SK-N-SH (cell line): ENCODE data around the gene FLYWCH1.

Source experiments
- CHD2 ChIP-seq: fragments of 150-350 bp; IDR thresholded peaks from 2 replicates; pipeline ENCODE4 v1.6.1; 2018; ENCODE audit warnings: low read length; ENCODE audit not compliant: partially characterized antibody
- CTCF ChIP-seq: fragments of 200-600 bp; sonication (generic); IDR thresholded peaks from 2 replicates; pipeline ENCODE4 v1.6.1; 2017; ENCODE audit warnings: antibody characterized with exemption, mild to moderate bottlenecking, moderate library complexity
- ELF1 ChIP-seq: IDR thresholded peaks from 2 replicates; pipeline ENCODE4 v1.4.0; 2012
- EP300 ChIP-seq, 2 experiments: IDR thresholded peaks; 2 replicates each; pipeline versions ENCODE4 v1.4.0 to v1.6.1; 2012; ENCODE audit warnings: borderline replicate concordance in 1 of 2, low read depth in 1 of 2, low read length in 1 of 2
- EZH2phosphoT487 ChIP-seq: fragments of 200-600 bp; sonication (generic); IDR thresholded peaks from 2 replicates; pipeline ENCODE4 v1.6.1; 2017; ENCODE audit warnings: low read depth, mixed run types, mild to moderate bottlenecking, antibody characterized with exemption, moderate library complexity, borderline replicate concordance
- JUND ChIP-seq: IDR thresholded peaks from 2 replicates; pipeline ENCODE4 v1.4.0; 2012
- NRF1 ChIP-seq: IDR thresholded peaks from 2 replicates; pipeline ENCODE4 v1.6.1; 2012; ENCODE audit warnings: low read depth, mild to moderate bottlenecking, low read length
- POLR2AphosphoS5 ChIP-seq: IDR thresholded peaks from 2 replicates; pipeline ENCODE4 v1.6.1; 2012; ENCODE audit warnings: low read depth, low read length
- REST ChIP-seq: IDR thresholded peaks from 2 replicates; pipeline ENCODE4 v1.6.1; 2012; ENCODE audit warnings: mild to moderate bottlenecking, low read depth, low read length, moderate library complexity
- TCF12 ChIP-seq: IDR thresholded peaks from 2 replicates; pipeline ENCODE4 v1.4.0; 2012
- TEAD4 ChIP-seq: IDR thresholded peaks from 2 replicates; pipeline ENCODE4 v1.4.0; 2012; ENCODE audit warnings: mild to moderate bottlenecking, borderline replicate concordance; ENCODE audit not compliant: insufficient read depth

GRCh38 chr16:2967721-2968161, 56.0 kb downstream of the FLYWCH1 start:
- no peak for TF ChIP-seq CTCF
- TF ChIP-seq JUND, result no peak
- no peak for TF ChIP-seq EZH2phosphoT487
- no peak for TF ChIP-seq CHD2
- TF ChIP-seq POLR2AphosphoS5, result no peak
- TF ChIP-seq ELF1, result no peak
- no peak for TF ChIP-seq TEAD4
- no peak for TF ChIP-seq REST
- TF ChIP-seq EP300 (IDR thresholded peaks at IDR 0.05; ENCODE audit: borderline replicate concordance in 1 of 2, low read depth in 1 of 2, low read length in 1 of 2), result no peak
- no peak for TF ChIP-seq NRF1
- TF ChIP-seq TCF12, result no peak
